ENCODE measurements around the gene TLE4. TPM values are rescaled to one million over a fixed set of nuclear protein-coding genes. Genes with fewer than 3 reads are reported as not detected.

Gene TLE4
- total and polyA plus RNA-seq, 2 experiments from 2014 or later = 29.6 to 38.4 TPM

DNA sequence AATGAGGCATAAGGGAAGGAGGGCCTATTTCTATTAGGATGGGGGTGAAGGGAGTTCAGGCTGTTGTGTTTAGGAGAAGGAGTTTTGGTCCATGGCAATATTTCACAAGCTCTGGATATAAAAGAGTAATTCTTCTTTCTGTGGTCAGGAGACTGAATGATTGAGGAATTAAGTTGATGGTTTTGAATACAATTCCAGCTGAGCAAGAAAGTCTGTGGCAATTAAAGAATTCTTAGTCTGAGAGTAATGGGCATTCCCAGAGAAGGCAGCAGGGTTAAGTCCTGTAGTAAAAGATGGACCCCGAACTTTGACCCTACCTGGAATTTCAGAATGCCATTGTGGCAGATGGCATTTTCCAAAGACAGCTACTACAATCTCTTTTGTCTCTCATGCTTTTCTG, 202.6 kb downstream of the TLE4 start:
- 91% methylated on average over 1 of the region's 1 CpG for WGBS (ENCODE audit: low lambda C conversion rate, missing lambda C conversion rate)
- TF ChIP-seq EZH2 (IDR thresholded peaks at IDR 0.05; ENCODE audit: borderline replicate concordance) (no peak), EZH2phosphoT487 (IDR thresholded peaks at IDR 0.05; ENCODE audit: low read depth, severe bottlenecking, unreplicated experiment) (no peak)
- TF ChIP-seq, protein P1, sequence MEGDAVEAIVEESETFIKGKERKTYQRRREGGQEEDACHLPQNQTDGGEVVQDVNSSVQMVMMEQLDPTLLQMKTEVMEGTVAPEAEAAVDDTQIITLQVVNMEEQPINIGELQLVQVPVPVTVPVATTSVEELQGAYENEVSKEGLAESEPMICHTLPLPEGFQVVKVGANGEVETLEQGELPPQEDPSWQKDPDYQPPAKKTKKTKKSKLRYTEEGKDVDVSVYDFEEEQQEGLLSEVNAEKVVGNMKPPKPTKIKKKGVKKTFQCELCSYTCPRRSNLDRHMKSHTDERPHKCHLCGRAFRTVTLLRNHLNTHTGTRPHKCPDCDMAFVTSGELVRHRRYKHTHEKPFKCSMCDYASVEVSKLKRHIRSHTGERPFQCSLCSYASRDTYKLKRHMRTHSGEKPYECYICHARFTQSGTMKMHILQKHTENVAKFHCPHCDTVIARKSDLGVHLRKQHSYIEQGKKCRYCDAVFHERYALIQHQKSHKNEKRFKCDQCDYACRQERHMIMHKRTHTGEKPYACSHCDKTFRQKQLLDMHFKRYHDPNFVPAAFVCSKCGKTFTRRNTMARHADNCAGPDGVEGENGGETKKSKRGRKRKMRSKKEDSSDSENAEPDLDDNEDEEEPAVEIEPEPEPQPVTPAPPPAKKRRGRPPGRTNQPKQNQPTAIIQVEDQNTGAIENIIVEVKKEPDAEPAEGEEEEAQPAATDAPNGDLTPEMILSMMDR (IDR thresholded peaks at IDR 0.05; ENCODE audit: poor library complexity) = no peak
- Histone ChIP-seq H4K20me1 (ENCODE audit: insufficient read depth, poor library complexity, severe bottlenecking) (no peaks in the 10 kb centered on the region), H3K27ac (no peak overlapping the region), H3K79me2 (no peaks in the 10 kb centered on the region), H3K4me1 (ENCODE audit: insufficient read depth) (no peaks in the 10 kb centered on the region), H3K27me3 (no peaks in the 10 kb centered on the region), H3K4me2 (no peak overlapping the region), H3K9me2 (replicated peaks; ENCODE audit: insufficient read depth) (no peaks in the 10 kb centered on the region), H3K9me3 (ENCODE audit: low read depth) (no peaks in the 10 kb centered on the region), H3K4me3 (no peak overlapping the region), H3K36me3 (replicated peaks; ENCODE audit: insufficient read depth, low read depth) (no peaks in the 10 kb centered on the region), H2AFZ (no peak overlapping the region)
- no peak for DNase-seq (ENCODE audit: low spot score)
